GM10266 (cell line): ENCODE results near the gene ALK.

Experiments
- DNase-seq: peaks from one replicate; pipeline ENCODE4 v3.0.0; 2012; ENCODE audit errors: extremely low spot score
- CTCF ChIP-seq: IDR thresholded peaks from 2 replicates; pipeline ENCODE4 v1.5.1; 2012; ENCODE audit warnings: mild to moderate bottlenecking, low read depth; ENCODE audit not compliant: control insufficient read depth, insufficient read depth; ENCODE audit errors: missing control alignments

Gene ALK

GRCh38 chr2:29560566-29560965 is 360.8 kb downstream of the ALK start:
- DNase-seq = no peak
- TF ChIP-seq CTCF = no peak

- DNase-seq = no peak
- TF ChIP-seq CTCF = no peak
Observed at GRCh38 chr2:29560030-29560429, 361.4 kb downstream of the ALK start.

- DNase-seq = no peak
- TF ChIP-seq CTCF = no peak
Observed at GRCh38 chr2:29559578-29559977, 361.8 kb downstream of the ALK start.

GRCh38 chr2:29558097-29558496 is 363.3 kb downstream of the ALK start:
- no peak for DNase-seq
- no peak for TF ChIP-seq CTCF

- no peak for DNase-seq
Observed at GRCh38 chr2:29557268-29557667, 364.1 kb downstream of the ALK start.

GRCh38 chr2:29549069-29549380 is 372.4 kb downstream of the ALK start:
- no peak for DNase-seq
- TF ChIP-seq CTCF = no peak

More at GRCh38 chr2:29557268-29557667, 364.1 kb downstream of the ALK start:
- no peak for TF ChIP-seq CTCF

- TF ChIP-seq CTCF = no peak
- no peak for DNase-seq
Observed at GRCh38 chr2:29544917-29545316, 376.5 kb downstream of the ALK start.

- TF ChIP-seq CTCF = no peak
- no peak for DNase-seq
Observed at GRCh38 chr2:29544031-29544430, 377.4 kb downstream of the ALK start.
